SIG-M5 treated with dmso at 0.1 percent for 504 hours (cell line): ENCODE measurements around the gene FHAD1.

Experiments
- DNase-seq: peaks from one replicate; lab custom pipeline; 2025; ENCODE audit not compliant: unreplicated experiment; lab: John Stamatoyannopoulos, UW

Gene FHAD1

DNA sequence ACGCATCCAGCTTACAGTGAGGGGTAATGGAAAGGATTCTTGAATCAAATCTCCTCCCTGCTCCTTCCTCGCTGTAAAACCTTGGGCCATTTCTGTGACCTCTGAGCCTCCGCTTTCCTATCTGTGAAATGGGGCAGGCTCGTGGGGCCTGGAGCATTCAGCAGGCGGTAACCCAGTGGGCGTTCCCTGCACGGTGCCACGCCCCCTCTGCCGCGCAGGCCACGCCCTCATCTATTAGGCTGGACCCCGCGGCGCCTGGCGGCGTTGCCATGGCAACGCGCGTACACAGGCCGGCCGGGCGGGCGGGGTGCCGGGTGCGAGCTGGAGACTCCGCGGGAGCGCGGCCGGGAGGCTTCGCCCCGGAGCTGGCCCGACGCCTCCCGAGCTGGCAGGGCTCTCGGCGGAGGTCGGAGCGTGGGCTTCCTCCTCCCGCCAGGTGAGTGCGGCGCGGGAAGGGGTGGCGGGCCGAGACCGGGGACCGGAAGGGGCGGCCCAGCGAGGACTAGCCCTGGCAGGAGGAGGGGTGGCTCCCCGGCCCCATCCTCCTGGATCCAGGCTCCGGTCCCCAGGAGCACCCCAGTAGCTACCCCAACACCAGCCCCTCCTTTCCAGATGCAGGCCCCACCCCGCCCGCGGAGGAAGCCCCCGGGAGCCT lies at the start of gene FHAD1:
Gene FHAD1 (plus strand): TSS at position 264 of the 655 bp plus-strand sequence. CDS start 4,562 bp downstream, outside the sequence.
- no peak for DNase-seq

DNA sequence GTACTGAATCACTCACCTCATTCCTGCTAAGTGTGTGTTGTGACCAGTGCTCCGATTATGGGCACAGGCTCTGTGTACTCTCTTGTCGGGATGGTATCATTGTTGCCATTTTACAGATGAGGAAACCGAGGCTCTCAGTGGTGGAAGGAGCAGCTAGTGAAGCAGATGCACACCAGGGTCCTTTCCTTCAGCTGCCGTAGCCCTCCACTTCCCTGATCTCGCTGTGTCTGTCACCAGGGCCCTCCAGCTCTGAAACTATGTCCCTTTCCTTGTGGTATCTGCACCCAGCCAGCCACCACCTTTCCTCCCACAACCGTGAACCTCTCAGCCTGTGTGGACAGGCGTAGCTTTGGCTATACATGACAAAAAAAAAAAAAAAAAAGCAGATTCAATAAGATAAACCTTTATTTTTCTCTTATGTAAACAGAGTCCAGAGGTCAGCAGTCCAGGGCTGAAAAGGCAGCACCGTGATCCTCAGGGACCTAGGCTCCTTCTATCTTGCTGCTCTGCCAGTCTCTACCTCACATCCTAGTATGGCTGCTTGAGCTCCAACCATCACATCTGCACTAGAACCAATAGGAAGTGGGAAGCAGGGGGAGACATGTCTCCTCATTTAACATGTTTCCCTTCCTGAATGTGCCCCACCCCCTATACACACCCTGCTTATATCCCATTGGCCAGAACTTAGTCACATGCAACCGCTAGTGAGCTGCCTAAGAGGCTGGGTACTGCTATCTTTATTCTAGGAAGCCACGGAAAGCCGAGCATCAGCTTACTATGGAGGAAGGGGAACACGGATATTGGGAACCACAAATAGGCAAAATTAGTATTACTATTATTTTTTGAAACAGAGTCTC lies 49.2 kb upstream of the FHAD1 start:
- no peak for DNase-seq

DNA sequence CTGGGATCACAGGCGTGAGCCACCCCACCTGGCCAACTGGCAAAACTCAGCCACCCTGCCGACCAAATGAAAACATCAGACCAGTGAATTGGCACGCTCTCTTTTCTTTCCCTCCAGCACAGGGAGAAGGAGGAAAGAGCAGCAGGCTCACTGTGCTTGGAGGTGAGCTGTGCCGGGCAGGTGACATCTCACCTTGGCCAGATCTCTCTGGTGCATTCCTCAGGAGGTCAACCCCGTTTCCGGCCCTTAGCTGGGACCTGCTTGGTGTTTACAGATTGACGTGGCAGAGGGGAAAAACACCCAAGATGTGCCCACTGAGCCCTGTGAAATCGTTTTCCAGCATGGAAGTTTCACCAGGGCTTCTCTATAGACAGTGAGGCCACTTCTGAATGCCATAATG lies 48.3 kb upstream of the FHAD1 start:
- DNase-seq: no peak

DNA sequence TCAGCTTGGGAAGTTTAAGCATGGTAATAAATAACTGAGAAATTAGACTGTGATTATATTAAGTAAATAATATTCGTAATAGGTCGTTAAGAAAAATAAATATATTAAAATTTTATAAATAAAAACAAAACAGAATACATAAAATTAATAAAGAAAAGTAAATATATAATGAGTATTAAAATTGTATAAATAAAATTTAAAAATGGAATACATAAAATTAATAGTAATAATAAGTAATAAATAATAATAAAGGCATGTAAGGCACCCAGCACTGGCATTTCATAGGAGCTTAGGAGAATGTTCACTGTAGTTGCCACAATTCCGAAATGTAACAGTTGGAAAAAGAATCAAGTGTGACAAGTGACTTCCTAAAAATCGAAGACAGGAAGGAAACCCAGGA lies 45.8 kb upstream of the FHAD1 start:
- no peak for DNase-seq

DNA sequence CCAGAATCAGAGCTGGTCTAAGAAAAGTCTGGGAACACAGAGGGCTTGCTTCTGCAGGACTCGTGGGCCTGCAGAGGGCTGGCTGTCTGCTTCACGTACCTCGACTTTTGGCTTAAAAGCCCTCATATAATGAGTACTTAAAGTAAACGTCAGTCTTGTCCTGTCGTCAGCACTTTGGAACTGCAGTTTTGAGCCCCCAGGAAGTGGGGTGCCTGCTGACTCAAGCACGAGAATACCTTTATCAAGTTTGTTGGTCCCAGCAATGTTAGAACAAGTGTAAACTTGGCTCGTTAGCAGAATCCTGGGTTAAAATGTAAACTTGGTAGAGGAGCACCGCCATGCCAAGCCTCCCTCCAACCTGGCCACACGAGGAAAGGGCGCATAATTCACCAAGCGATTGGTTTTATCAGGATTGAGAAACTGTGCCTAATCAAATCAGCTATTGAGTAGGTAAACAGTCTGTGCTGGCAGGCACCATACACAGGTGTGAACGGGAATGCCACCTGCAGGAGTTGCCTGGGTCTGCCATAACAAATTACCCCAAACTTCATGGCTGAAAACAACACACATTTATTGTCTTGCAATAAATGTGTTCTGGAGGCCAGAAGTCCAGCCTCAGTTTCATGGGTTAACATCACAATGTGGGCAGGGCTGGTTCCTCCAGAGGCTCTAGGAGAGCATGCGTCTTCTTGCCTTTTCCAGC lies 45.0 kb upstream of the FHAD1 start:
- no peak for DNase-seq

DNA sequence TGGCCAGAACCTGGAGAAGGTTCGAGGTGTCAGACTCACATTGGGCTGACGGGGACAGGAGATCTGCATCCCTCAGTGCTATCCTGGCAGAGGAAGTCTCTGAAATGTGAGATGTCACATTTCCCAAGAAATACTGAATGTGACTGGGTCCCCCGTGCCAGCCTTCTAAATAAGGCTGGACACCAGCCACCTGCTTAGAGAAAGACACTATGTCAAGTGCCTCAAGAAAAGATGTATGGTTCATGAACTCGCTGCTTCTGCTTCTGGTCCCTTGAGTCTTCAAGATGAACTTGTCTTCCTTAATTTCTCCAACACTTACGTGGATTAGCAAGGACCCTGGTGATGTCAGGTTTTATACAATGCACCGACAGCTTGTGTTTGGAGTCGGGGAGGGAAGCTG lies 42.1 kb upstream of the FHAD1 start:
- DNase-seq: no peak

GRCh38 chr1:15205586-15206346 lies 41.3 kb upstream of the FHAD1 start:
- DNase-seq: no peak

DNA sequence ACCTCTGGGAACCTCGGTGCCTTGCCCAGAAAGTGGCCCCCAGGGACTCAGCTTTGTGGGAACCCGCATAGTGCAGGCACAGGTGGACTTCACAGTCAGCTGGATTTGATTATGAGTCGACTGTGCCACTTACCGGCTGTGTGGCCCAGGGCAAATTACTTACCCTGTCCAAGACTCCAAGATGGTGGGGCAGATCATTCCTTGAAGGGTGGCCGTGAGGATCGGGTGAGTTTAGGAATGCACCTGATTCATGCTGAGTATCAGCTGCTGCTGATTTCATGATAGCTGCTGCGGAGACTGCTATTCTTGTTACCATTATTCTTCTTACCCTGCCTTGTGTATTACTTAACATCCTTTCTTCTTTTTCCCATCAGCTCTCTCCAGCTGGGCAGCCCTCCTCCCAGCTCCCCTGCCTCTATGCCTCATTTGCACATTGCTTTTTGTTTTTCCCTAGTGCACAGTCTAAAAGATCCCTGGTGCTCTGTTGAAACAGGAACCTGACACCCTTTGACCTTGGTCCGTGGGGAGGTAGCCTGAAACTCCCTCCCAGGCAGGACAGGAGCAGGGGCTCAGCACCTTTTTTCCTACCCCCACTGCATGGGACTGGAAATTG lies 40.5 kb upstream of the FHAD1 start:
- no peak for DNase-seq

- no peak for DNase-seq
These were observed 39.8 kb upstream of the FHAD1 start for GRCh38 chr1:15207031-15207828.

- DNase-seq: no peak
These were observed 39.1 kb upstream of the FHAD1 start for GRCh38 chr1:15207829-15208429.

DNA sequence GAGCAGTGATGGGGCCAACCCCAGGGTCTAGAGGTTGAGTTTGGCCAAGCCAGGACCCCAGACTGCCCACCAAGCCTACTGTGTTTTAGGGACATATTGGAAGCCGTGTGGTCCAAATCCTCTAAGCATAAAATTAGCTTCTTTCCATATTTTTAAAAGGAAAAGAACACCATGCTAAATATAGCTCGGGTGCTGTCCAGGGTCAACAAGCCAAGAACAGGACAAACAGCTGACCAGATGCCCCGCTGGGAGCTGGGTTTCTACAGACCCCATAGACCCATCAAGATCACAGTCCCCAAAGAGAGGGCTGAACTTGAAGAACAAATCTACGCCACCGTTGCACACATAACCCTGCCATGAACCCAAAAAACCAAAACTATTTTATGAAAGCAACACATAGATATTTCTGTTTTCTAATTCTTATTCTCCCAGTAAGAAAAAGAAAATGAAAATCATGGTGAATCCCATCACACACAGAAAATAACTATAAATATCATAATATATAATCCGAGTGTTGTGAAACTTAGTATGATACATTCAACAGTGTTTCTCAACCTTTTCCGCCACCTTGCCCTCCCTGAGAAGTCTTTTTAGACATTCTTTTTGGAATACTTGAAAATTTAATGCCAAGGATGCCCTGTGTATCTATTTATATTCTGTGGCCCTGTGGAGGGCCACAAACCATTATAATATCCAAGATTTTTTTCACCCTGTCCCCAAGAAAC lies 36.2 kb upstream of the FHAD1 start:
- DNase-seq: no peak

DNA sequence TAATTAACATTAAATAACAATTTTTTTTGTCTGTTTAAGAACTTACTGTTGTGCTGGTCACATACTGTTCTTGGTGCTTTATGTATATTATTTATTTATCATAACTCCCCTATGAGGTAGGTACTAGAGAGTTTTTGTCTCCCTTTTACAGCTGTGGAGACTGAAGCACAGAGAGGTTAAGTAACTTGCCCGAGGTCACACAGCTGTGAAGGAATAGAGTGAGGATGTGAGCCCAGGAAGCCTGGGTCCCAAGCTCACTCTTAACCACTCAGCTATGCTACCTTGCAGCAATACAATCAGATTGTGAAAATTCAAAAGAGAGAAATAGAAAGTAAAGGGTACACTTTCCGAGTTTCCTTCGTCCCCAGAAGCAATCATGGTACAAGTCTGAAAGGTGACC lies 35.6 kb upstream of the FHAD1 start:
- DNase-seq: no peak

GRCh38 chr1:15212216-15212953 lies 34.6 kb upstream of the FHAD1 start:
- no peak for DNase-seq

DNA sequence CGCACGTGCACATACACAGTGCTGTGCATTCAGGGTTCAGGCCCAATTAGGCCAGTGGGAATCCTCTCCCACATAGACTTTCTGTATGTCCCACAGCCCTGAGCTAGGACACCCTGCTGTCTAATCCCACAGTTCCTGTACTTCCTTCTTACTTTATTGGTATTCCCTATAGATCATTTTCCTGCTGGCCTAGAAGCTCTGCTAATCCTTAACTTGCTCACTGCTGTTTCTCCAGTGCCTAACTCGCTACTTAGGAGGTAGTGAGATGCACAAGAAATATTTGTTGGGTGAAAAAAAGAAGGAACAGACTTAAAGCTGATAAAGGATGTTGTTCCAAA lies 34.1 kb upstream of the FHAD1 start:
- no peak for DNase-seq

DNA sequence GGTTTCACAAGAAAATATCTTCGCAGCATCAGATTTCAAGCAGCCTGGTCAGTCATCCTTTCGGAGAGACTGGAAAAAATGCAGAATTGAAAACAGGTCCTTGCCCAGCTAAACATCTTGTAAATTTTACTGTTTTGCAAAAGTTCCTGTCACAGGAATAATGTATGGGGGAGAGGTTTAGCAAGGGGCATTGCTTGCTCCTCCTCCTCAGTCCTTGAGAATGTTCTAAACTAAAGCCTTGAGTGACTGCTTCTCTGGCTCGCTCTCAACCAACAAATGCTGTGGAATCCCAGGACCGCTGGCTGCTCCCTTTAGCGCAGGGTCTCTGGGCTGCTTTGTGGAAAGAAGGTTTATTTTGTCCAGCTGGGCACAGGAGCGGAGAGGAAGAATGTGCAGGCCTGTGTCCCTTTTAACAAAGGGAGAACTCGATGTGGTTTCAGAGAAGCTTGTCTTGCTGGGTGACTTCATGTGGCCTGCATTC lies 33.6 kb upstream of the FHAD1 start:
- DNase-seq: no peak

DNA sequence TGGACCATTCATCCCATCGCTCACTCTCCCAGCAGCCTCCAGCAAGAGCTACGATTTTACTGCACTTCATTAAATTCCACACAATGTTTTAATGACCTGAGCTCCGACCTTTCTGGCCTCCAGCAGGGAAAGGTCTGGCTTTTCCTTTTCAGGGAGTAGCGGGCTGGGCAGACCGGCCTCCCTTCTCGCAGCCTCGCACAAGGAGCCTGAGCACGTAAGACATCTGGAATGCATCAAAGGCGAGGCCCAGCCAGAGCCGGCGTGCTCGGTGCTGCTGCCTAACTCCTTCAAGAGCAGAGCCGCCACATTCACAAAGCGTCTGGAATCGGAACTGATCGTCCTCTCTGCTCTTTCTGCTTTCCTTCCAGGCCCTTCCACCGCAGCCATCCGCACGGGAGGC lies 32.5 kb upstream of the FHAD1 start:
- DNase-seq: no peak

DNA sequence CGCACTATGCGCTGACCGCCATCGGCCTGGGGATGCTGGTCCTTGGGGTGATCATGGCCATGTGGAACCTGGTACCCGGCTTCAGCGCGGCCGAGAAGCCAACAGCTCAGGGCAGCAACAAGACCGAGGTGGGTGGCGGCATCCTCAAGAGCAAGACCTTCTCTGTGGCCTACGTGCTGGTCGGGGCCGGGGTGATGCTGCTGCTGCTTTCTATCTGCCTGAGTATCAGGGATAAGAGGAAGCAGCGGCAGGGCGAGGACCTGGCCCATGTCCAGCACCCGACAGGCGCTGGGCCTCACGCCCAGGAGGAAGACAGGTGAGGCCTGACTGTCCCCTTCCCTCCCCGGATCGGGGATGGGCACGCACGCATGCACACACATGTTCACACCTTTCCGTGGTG lies 31.9 kb upstream of the FHAD1 start:
- DNase-seq: no peak

DNA sequence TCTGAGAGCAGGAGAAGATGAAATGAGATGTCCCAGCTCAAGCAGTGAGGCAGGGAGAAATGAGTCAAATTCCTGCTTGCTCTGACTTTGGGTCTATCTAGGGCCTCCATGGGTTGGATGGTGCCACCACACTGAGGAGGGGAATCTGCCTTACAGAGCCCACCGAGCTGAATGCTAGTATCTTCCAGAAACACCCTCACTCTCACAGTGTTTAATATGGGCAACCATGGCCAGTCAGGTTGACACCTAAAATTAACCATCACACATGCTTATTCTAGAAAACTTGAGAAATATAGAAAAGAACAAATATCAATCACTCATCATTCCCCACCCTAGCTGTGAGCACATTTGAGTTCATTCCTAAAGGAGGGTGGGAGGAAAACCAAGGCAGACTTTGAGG lies 29.4 kb upstream of the FHAD1 start:
- no peak for DNase-seq
